Osteocyte (in vitro differentiated cells): ENCODE data around the gene SPOPL. TPM values are rescaled to one million over a fixed set of nuclear protein-coding genes. Genes with fewer than 3 reads are reported as not detected.

Experiments
- DNase-seq: peaks from one replicate; pipeline ENCODE4 v3.0.0; 2021; ENCODE audit warnings: mixed read lengths; ENCODE audit not compliant: unreplicated experiment; ENCODE audit errors: extremely low spot score
- H3K27ac Mint-ChIP-seq: one replicate; pipeline ENCODE4 v1.8.0; 2021; ENCODE audit warnings: mild to moderate bottlenecking, mixed read lengths; ENCODE audit not compliant: unreplicated experiment
- H3K27me3 Mint-ChIP-seq: one replicate; pipeline ENCODE4 v1.8.0; 2021; ENCODE audit warnings: mixed read lengths; ENCODE audit not compliant: unreplicated experiment
- H3K36me3 Mint-ChIP-seq: one replicate; pipeline ENCODE4 v1.8.0; 2021; ENCODE audit warnings: mixed read lengths; ENCODE audit not compliant: unreplicated experiment
- H3K4me1 Mint-ChIP-seq: one replicate; pipeline ENCODE4 v1.8.0; 2021; ENCODE audit warnings: mixed read lengths; ENCODE audit not compliant: unreplicated experiment
- H3K4me3 Mint-ChIP-seq: one replicate; pipeline ENCODE4 v1.8.0; 2021; ENCODE audit warnings: mild to moderate bottlenecking, moderate library complexity, mixed read lengths; ENCODE audit not compliant: unreplicated experiment
- H3K9me3 Mint-ChIP-seq: one replicate; pipeline ENCODE4 v1.8.0; 2021; ENCODE audit warnings: mixed read lengths; ENCODE audit not compliant: unreplicated experiment
- total RNA-seq: library from RNA; stranded (reverse); gene quantifications from 2 replicates; pipeline ENCODE4 v1.2.1, GENCODE V29; 2021
- TF ChIP-seq, protein P1 (sequence below): fragments of 200-600 bp; sonication (generic); IDR thresholded peaks from 2 replicates; pipeline ENCODE4 v1.5.0; 2021; ENCODE audit warnings: antibody characterized with exemption, mild to moderate bottlenecking, moderate library complexity

The SPOPL gene
- total RNA-seq, 1 donor from 2014 or later = 13.3 TPM

DNA sequence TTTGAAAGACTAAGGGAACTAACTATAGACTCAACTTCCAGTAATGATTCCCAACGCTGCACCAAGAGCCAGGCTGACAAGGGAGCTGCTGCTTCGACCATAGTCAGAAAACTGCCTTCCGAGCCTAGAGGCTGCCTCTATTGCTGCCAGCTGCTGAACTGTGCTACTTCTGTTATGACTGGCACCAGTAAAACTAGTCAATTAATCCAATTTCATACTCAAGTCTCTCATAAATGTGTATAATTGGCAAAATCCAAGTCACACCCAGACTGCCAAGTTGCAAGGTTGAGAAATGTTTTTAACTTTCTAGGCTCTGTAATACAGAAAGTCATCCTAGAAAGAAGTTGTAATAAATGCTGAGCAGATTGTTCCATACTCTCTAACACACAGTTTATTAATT lies 117.4 kb downstream of the SPOPL start:
- Mint-ChIP-seq H3K4me1 (peaks cover 4% of the 10 kb centered on the region), H3K4me3 (no peak overlapping the region), H3K27ac (no peak overlapping the region), H3K36me3 (no peaks in the 10 kb centered on the region), H3K27me3 (peaks cover 5% of the 10 kb centered on the region), H3K9me3 (no peaks in the 10 kb centered on the region)
- DNase-seq = no peak
- TF ChIP-seq, protein P1, sequence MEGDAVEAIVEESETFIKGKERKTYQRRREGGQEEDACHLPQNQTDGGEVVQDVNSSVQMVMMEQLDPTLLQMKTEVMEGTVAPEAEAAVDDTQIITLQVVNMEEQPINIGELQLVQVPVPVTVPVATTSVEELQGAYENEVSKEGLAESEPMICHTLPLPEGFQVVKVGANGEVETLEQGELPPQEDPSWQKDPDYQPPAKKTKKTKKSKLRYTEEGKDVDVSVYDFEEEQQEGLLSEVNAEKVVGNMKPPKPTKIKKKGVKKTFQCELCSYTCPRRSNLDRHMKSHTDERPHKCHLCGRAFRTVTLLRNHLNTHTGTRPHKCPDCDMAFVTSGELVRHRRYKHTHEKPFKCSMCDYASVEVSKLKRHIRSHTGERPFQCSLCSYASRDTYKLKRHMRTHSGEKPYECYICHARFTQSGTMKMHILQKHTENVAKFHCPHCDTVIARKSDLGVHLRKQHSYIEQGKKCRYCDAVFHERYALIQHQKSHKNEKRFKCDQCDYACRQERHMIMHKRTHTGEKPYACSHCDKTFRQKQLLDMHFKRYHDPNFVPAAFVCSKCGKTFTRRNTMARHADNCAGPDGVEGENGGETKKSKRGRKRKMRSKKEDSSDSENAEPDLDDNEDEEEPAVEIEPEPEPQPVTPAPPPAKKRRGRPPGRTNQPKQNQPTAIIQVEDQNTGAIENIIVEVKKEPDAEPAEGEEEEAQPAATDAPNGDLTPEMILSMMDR = no peak

DNA sequence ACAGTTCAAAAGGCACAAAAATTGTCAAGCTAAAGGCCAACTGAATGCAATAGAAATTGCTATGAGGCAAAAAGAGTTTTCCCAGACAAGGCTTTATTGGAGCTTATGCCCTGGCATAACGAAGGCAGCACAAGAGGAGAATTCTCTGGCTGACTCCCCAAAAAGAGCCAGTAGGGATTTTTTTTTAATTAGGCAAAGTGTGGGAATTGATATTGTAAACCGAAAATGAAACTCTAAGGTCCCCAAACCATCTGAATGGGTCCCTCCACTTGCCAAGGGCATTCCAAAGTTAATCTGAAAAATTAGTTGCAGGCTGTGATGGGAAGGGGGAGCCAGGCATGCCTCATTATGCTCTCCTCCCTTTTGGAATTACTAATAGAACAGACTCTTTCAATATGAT lies 118.9 kb downstream of the SPOPL start:
- TF ChIP-seq, protein P1 = no peak
- no peak overlapping the region for H3K27ac Mint-ChIP-seq
- H3K27me3 Mint-ChIP-seq = peaks cover 8% of the 10 kb centered on the region
- H3K36me3 Mint-ChIP-seq = no peaks in the 10 kb centered on the region
- no peaks in the 10 kb centered on the region for H3K9me3 Mint-ChIP-seq
- no peaks in the 10 kb centered on the region for H3K4me1 Mint-ChIP-seq
- no peak overlapping the region for H3K4me3 Mint-ChIP-seq
- DNase-seq = no peak

DNA sequence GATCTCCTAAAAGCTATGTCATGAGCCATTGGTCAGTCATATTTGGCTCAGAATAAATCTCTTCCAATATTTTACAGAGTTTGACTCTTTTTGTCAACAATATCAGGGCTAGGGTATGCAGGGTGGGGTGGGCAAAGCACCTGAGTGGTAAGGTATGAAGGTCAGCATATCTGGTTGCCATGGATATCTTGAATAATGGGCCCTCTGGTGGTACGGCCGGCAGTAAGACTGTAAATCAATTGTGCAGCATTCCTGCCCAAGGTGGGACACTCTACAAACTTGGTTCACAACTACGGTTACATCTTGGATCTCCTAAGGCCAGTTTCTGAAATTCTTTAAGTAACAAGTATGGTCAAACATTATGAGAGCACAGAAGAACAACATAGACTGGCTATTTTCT lies 119.6 kb downstream of the SPOPL start:
- Mint-ChIP-seq H3K27ac (no peak overlapping the region), H3K36me3 (no peaks in the 10 kb centered on the region), H3K4me3 (no peak overlapping the region), H3K27me3 (peaks cover 11% of the 10 kb centered on the region), H3K4me1 (no peaks in the 10 kb centered on the region), H3K9me3 (no peaks in the 10 kb centered on the region)
- TF ChIP-seq, protein P1 = no peak
- no peak for DNase-seq

DNA sequence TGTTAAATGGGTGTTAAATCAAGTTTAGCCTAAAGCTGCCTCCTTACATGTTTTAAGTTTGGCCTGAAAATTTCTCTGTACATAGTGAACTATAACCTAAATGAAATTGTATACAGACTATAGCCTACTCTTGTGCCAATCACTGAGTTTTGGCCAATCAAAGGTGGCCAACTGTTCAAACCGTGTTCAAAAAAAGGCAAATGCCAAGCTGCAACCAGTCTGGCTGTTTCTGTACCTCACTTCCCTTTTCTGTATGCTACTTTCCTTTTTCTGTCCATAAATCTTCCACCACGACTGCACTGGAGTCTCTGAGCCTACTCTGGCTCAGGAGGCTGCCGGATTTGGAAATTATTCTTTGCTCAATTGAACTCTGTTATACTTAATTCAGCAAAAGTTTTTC lies 121.0 kb downstream of the SPOPL start:
- no peak for DNase-seq
- TF ChIP-seq, protein P1 = no peak
- H3K27me3 Mint-ChIP-seq = peaks cover 19% of the 10 kb centered on the region
- no peak overlapping the region for H3K4me3 Mint-ChIP-seq
- no peak overlapping the region for H3K27ac Mint-ChIP-seq
- no peaks in the 10 kb centered on the region for H3K9me3 Mint-ChIP-seq
- H3K4me1 Mint-ChIP-seq = no peaks in the 10 kb centered on the region
- no peaks in the 10 kb centered on the region for H3K36me3 Mint-ChIP-seq
